HL-60/S4 (cell line): Measurements from ENCODE around the gene BSN.

ENCODE experiments used
- in situ Hi-C: fragments of 300-500 bp; cut with MboI; formaldehyde crosslinking; loops from 2 replicates; pipeline ENCODE4 v1.14.3; 2022; ENCODE audit warnings: low sequenced_read_pairs

Gene BSN

DNA sequence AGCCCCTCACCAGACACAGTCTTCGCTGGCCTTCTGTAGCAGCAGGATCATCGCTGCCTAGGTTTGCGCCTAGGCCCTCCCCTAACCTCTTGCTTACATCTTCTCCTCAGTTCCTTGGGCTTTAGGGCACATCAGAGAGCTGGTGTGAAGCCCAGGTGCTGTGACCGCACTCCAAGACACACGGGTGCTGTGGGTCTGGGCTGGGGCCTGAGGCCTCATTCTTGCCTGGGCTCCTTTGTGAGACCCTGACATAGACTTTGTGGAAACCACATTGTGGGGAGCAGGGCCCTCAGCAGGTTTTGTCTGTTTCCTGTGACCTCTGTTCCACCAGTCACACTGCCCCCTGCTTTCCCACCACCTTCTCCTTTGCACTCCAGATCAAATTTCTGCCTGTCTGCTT lies 157.2 kb downstream of the BSN start:
- in situ Hi-C loops, result no loop called here

GRCh38 chr3:49712166-49712565 lies 157.9 kb downstream of the BSN start:
- in situ Hi-C loops, result no loop called here

GRCh38 chr3:49712631-49713317 lies 158.5 kb downstream of the BSN start:
- in situ Hi-C loops, result no loop called here

DNA sequence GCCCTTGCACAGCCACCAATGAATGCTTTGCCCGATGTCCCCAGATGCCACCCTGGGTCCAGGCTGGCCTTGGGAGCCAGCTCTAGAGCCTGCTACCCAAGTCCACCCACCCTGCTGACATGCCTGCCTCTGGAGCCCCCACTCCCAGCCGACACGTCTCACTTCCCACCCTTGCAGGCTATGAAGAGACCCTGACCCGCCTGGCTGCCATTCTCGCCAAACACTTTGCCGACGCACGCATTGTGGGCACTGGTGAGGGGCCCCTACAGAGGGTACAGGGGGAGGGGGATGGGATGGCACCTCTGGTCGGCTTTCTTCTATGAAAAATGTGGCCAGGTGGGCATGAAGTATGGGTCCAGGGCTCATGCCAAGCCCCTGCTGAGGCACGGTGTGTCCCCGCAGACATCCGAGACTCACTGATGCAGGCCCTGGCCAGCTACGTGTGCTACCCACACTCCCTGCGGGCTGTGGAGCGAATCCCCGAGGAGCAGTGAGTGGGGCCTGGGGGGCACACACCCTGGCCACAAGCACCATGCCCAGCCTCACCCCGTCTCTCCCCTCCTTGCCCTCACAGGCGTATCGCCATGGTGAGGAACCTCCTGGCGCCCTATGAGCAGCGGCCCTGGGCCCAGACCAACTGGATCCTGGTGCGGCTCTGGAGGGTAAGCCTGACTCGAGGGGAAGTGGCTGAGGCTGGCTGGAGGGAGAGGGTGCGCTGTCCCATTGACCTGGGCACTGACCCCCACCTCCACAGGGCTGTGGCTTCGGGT lies 159.2 kb downstream of the BSN start:
- in situ Hi-C loops, result no loop called here

DNA sequence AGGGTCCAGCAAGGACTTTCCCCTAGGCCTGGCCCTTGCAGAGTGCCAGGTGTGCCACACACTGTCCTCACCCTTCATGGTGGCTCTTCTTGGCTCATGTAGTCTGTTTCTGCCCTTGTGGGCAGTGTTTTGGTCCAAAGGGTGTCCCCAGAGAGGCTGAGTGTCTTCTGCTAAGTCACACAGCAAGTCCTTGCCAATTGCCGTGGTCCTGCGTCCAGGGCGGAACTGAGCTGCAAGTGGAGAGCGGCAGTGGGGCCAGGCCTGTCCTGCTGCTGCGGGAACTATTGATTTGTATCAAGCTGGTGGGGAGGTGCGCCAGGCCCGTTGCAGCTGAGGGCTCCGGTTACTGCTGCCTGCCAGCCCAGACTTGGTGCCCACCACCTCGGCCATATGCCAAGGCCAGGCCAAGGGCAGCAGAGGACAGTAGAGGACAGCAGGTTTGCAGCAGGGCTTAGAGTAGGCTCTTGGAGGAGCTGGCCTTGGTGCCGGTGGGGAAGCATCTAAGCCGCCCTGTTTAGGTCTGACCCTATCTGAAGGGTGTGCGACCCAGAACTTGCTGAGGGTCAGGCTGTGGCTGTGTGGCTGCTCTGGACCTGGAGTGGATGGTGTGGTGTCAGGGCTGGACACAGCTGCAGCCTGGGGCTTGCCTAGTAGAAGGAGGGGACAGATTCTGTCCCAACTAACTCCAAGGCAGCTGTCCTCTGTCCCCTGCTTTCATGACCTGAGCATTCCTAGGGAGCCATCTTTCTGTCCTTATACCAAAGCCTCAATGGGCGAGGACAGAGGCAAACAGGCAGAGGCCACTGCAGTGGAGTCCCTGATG lies 160.7 kb downstream of the BSN start:
- in situ Hi-C loops, result no loop called here

GRCh38 chr3:49715611-49716121 lies 161.4 kb downstream of the BSN start:
- in situ Hi-C loops, result no loop called here

- in situ Hi-C loops, result no loop called here
Measured at GRCh38 chr3:49716169-49716568, 161.9 kb downstream of the BSN start.

GRCh38 chr3:49716691-49717210 lies 162.5 kb downstream of the BSN start:
- in situ Hi-C loops, result no loop called here

- in situ Hi-C loops, result no loop called here
Measured at GRCh38 chr3:49717211-49717958, 163.1 kb downstream of the BSN start.

- in situ Hi-C loops, result no loop called here
Measured at GRCh38 chr3:49717959-49718857, 163.9 kb downstream of the BSN start.

GRCh38 chr3:49718858-49719213 lies 164.6 kb downstream of the BSN start:
- in situ Hi-C loops, result no loop called here

DNA sequence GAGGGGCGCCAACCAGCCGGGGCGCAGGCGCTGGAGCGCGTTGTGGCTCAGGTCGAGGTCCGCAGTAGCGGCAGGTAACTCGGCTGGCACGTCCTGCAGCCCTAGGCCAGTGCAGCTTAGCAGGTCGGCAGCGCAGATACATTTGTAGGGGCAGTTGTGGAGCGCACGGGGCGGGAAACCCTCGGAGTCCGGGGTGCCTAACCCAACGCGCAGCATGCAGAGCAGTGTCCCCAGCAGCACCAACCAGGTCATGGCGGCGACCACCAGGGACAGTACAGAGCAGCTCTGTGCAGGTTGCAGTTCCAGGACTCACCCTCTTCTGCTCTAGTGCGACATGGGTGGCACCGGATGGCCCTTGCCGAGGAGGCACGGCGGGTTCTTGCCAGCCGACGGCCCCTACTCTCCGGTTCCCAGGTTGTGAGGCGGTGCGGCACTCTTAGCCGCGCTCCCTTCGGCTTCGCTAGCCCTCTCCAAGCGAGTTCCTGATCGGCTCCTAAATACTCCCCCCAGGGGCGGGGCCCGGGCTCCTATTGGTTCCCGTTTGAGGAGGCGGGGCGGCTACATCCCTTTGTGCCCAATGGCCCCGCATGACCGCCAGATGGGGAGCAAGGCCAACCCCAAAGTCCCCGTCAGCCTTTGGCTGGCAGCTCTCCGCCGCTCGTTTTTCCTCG lies 165.1 kb downstream of the BSN start, which contains the start of gene AMIGO3:
AMIGO3 (minus strand) TSS at position 471 of the 671 bp plus-strand sequence; CDS start at position 252, 219 bp downstream.
- in situ Hi-C loops, result no loop called here
